PFSK-1 (cell line): ENCODE measurements around the gene SST.

Experiments used
- SIN3A ChIP-seq: IDR thresholded peaks from 2 replicates; pipeline ENCODE4 v1.6.1; 2012; ENCODE audit warnings: mild to moderate bottlenecking, low read length, moderate library complexity, borderline replicate concordance; ENCODE audit not compliant: insufficient read depth
- TAF1 ChIP-seq: IDR thresholded peaks from 2 replicates; pipeline ENCODE4 v1.6.1; 2012; ENCODE audit warnings: low read length, control low read depth, borderline replicate concordance; ENCODE audit not compliant: insufficient read depth

GRCh38 chr3:187700249-187700648 is 30.1 kb upstream of the SST start:
- no peak for TF ChIP-seq SIN3A
- no peak for TF ChIP-seq TAF1
